GM19395 (cell line): Measurements from ENCODE around the gene SACM1L.
"Not testable (repeated sequence)": the region's sequence is repeated elsewhere in the genome, so short reads cannot be mapped to it uniquely, and the experiment has no call there.

Experiments used
- ATAC-seq: cut with Tn5 transposase; IDR thresholded peaks from one replicate; pipeline ENCODE4 v1.9.1; 2021; ENCODE audit warnings: mild to moderate bottlenecking, moderate library complexity; ENCODE audit not compliant: unreplicated experiment

SACM1L gene

GRCh38 chr3:45691842-45692241 lies 2.6 kb downstream of the SACM1L start:
- no peak for ATAC-seq

- ATAC-seq, result no peak
Measured at GRCh38 chr3:45692866-45693265, 3.7 kb downstream of the SACM1L start.

GRCh38 chr3:45693941-45694521 lies 4.8 kb downstream of the SACM1L start:
- ATAC-seq, result no peak

- ATAC-seq, result not testable (repeated sequence)
Measured at GRCh38 chr3:45695166-45695565, 6.0 kb downstream of the SACM1L start.

GRCh38 chr3:45700570-45701073 lies 11.4 kb downstream of the SACM1L start:
- no peak for ATAC-seq

- no peak for ATAC-seq
Measured at GRCh38 chr3:45701172-45701867, 12.1 kb downstream of the SACM1L start.

GRCh38 chr3:45704301-45704943 lies 15.2 kb downstream of the SACM1L start:
- no peak for ATAC-seq

GRCh38 chr3:45705839-45706808 lies 16.9 kb downstream of the SACM1L start:
- no peak for ATAC-seq

- no peak for ATAC-seq
Measured at GRCh38 chr3:45711931-45712330, 22.7 kb downstream of the SACM1L start.

- ATAC-seq, result no peak
Measured at GRCh38 chr3:45712434-45713110, 23.4 kb downstream of the SACM1L start.

GRCh38 chr3:45715945-45716344 lies 26.7 kb downstream of the SACM1L start:
- ATAC-seq, result no peak

- ATAC-seq, result no peak
Measured at GRCh38 chr3:45716790-45717336, 27.7 kb downstream of the SACM1L start.

- ATAC-seq, result no peak
Measured at GRCh38 chr3:45719655-45720487, 30.7 kb downstream of the SACM1L start.

- ATAC-seq, result no peak
Measured at GRCh38 chr3:45724911-45725310, 35.7 kb downstream of the SACM1L start.

- no peak for ATAC-seq
Measured at GRCh38 chr3:45729614-45730013, 40.4 kb downstream of the SACM1L start.

GRCh38 chr3:45730409-45731154 lies 41.4 kb downstream of the SACM1L start:
- no peak for ATAC-seq

- no peak for ATAC-seq
Measured at GRCh38 chr3:45736707-45737106, 47.5 kb downstream of the SACM1L start.

- ATAC-seq, result no peak
Measured at GRCh38 chr3:45737234-45737633, 48.0 kb downstream of the SACM1L start.
